IPS DF 4.7 (cell line): ENCODE data around the gene FAM171A2.

Experiments used
- DNase-seq: peaks from one replicate; pipeline ENCODE4 v3.0.0-alpha.2; 2013; ENCODE audit warnings: low spot score; ENCODE audit errors: extremely low read depth

The FAM171A2 gene

DNA sequence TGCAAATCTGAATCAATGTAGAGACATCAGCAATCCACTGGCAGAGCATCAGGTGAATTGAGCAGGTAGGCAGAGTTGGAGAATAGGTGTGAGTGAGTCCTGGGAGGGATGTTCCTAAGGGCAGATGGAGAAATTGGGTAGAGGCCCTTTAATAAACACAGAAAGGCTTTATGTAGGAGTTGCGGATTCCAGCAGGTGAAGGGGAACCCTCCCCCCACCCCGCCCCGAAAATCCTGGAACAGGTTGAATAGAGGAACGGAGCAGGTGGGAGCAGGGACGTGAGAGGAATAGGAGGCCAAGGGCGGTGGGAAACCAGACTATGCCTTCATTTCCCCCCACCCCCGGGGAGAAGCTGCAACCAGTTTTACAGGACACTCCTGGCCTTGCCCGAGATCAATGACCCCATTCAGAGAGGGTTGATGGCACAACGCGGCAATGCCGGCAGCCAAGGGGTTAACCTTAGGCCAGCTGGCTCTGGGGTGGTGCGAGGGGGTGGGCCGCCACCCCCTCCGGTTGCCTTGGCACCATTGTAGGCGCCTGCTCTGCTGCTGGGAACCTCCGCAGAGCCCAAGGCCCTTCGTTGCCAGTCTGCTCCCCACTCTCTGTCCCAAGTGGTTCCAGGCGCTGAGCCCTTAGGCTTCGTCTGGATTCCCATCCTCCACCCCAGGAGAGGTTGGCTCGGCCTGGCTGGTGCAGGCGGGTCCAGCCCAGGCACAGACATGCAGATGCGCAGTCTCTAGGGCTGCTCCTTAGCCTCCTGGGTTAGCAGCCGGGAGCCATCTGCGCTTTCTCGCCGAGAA lies 56.1 kb downstream of the FAM171A2 start:
- no peak for DNase-seq

DNA sequence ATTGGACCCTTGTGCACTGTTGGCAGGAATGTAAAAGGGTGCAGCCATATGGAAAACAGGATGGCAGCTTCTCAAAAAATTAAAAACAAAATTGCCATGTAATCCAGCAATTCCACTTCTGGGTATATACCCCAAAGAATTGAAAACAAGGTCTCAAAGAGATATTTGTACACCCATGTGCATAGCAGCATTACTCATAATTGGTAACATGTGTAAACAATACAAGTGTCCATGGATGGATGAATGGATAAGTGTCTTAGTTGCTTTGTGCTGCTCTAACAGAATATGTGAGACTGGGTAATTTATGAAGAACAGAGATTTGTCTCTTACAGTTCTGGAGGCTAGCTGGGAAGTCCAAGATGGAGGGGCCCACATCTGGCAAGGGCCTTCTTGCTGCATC lies 59.0 kb downstream of the FAM171A2 start:
- DNase-seq = no peak
